Dedifferentiated amniotic fluid mesenchymal stem cell (primary cell): ENCODE data around the gene GPATCH2.
"Not testable (repeated sequence)": the region's sequence is repeated elsewhere in the genome, so short reads cannot be mapped to it uniquely, and the experiment has no call there.

Experiments used
- DNase-seq: peaks from one replicate; pipeline ENCODE4 v3.0.0-alpha.2; 2016; ENCODE audit errors: extremely low spot score

GPATCH2 gene

DNA sequence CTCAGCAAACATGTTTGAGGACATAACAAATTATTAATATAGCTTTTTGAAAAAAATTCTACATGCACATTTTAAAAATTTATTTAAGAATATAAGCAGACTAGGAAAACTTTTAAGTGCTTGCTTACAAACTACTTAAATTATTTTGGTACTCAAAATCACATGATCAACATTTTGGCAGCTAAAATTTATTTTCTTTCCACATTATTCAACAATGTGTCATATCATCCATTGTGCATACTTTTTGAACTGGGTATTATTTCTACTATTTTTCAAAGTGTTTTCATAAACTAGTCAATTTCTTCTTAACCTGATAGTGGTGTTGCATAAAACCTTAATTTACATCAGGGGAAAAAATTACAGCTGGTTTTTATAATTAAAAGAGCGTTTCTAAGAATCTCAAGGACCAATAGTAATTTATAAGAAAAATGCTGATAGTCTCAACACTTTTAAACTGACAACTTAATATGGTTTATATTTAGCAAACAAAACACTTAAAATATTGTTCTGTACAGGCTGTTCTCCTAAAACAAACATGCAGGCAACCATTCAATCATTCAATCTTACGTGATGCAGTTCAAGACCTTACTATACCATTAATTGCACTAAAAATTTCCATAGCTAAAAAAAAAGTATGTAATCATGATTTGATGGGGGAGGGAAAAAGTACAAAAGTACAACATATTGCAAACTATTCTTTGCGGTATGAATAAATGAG, 105.0 kb downstream of the GPATCH2 start:
- DNase-seq = peak; percentile 75

DNA sequence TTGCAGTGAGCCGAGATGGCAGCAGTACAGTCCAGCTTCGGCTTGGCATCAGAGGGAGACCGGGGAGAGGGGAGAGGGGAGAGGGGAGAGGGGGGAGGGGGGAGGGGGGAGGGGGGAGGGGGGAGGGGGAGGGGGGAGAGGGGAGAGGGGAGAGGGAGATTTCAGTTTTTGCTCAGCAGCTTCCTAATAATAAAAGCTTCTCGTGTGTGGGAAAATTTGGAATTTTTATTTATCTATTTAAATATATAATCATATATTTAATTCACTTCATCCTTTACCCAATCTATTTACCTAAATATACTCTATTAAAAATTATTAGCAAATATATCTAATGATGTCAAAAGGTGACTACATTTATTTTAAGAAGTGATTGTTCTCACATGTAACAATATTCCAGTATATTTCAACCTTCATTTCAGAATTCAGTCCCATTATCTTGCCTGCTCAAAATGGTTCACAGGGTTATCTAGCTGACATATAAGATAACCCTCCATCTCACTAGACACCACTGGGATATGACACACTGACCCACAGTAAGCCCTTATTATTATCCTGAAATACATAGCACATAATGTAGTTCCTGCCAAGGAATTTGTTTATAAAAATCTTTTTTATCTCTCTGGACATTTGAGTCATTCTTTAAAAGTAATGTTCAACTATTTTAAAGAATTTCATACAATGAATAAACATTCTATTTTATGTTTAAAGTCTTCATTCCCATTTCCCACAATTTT, 105.9 kb downstream of the GPATCH2 start:
- peak; percentile 30 for DNase-seq

DNA sequence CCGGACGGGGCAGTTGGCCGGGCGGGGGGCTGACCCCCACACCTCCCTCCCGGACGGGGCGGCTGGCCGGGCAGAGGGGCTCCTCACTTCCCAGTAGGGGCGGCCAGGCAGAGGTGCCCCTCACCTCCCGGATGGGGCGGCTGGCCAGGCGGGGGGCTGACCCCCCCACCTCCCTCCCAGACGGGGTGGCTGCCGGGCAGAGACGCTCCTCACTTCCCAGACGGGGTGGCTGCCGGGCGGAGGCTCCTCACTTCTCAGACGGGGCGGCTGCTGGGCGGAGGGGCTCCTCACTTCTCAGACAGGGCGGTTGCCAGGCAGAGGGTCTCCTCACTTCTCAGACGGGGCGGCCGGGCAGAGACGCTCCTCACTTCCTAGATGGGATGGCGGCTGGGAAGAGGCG, 107.0 kb downstream of the GPATCH2 start:
- not testable (repeated sequence) for DNase-seq

DNA sequence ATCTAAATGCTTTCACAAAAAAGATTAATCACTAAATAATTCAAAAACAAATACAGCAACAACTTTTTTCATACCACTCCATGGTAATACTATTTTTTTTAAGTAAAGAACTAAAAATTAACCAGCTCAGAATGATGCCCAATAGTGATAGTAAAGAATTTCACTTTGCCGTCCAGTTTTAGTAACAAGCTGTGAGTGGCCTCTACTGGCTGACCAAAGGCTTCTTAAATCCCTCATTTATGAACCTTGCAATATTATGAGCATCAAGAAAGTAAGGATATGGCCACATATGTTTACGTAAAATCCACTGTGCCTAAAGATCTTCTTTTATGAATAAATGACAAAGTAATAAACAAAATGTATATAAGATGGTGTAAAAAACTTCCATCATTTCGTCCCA, 108.6 kb downstream of the GPATCH2 start:
- DNase-seq = no peak

DNA sequence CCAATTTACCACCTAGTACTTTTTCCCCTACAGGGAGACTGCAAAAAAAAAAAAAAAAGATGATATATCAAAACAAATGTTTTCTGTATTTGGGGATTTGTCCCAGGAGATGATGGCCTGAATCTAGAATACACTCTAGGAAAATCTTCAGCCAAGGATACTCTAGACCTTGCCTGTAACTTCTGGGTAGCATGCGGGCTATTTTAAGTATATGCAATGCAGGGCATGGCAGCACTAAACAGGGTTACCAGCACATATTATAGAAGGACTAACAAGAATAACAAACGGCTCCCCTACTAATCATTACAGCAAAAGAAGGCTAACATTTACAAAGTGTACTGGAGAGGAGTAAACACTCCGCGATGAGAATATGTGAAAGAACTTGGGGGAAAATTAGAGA, 109.6 kb downstream of the GPATCH2 start:
- DNase-seq = no peak

DNA sequence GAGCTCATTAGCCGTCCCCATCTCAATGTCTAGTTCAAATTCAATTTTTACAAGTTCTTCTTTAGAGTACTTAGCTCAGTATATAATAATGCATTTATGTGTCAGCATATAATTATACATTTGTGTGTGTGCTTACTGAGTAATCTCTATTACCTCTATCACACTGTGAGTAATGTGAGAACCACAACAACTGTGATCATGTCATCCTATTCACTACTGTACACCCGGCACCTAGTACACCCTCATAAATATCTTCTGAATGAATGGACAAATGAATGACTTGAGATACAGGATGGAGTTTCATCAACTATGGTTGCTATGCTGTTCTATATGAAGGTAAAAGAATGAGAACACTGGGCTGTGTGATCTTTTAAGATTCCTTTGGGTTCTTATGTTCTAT, 124.0 kb downstream of the GPATCH2 start:
- no peak for DNase-seq

DNA sequence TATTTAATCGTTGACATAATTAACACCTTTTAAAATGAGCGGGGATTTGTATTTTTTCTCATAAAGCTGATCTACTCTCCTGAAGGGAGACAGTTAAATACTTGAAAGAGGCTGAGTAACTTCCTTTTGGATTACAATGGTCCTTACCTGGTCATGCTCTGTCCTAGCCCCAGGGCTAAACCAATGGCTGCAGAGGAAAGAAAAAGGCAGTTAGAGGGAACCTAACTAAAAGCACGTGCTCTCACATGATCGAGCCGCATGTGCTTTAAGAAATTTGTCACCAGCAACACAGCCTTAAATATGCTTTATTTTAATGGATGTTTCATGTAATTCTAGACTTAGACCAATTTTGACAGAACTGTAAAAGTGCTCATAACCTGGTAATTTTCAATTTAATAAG, 132.7 kb downstream of the GPATCH2 start:
- DNase-seq = no peak

DNA sequence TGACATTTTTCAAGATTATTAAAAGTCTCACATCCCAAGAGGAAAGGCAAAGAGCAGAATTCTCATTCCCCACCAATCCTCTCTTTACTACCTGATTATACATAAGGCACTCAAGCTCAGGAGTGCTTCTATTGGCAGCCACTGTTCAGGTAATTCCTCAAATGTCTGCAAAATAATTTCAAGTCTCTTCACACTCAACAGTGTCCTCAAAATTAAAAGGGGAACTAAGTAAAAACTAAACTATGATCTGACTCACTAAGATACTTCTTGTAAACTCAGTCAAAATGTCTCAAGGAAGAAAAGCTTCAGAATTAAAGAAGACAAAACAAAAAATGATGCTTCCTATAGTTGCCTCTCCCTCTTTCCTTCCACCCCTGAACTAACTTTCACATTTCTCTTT, 135.6 kb downstream of the GPATCH2 start:
- no peak for DNase-seq

DNA sequence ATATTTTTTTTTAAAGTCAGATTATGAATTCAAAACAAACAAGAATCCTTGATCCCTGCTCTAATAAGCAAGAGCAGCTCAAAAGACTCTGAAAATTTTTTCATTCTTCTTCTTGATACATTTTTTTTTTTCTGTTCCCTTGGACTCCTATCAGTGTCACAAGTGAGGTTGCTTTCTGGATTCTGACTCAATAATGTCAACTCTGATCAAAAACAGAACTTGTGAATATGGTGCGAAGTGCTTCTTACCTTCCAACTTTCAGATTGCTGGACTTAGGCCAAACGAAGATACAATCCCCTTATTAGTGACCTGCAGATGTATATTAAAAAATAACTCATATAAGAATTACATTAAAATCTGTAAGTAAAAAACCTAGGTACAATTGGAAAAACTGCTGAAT, 136.1 kb downstream of the GPATCH2 start:
- no peak for DNase-seq

DNA sequence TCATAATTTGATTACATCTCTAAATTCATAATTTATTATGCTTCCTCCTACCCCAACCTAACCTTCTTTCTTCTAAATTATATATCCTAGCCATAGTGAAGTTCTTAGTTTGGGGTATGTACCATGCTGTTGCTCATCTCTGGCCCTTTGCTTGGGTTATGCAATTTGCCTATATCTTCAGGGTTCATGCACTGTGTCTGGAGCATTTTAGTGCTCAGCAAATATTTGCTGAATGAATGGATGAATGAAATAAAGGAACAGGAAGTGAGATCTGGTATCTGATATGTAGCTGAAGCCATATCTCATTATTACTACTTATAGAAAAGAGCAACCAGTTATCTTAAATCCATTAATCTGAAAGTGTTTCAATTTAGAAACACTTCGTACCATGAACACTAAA, 137.6 kb downstream of the GPATCH2 start:
- no peak for DNase-seq

DNA sequence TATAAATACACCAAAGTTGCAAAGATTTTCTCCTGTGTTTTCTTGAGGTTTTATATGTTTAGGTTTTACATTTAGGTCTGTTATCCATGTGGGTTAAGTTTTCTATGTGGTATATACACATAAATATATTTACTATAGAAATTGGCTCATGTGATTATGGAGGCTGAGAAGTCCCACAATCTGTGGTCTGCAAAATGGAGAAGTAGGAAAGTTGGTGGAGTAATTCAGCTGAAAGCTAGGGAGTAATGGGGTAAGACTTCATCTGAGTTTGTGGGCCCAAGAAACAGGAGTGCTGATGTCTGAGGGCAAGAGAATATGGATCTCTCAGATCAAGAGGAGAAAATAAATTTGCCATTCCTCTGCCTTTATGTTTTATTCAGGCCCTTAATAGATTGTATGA, 146.0 kb downstream of the GPATCH2 start:
- no peak for DNase-seq

DNA sequence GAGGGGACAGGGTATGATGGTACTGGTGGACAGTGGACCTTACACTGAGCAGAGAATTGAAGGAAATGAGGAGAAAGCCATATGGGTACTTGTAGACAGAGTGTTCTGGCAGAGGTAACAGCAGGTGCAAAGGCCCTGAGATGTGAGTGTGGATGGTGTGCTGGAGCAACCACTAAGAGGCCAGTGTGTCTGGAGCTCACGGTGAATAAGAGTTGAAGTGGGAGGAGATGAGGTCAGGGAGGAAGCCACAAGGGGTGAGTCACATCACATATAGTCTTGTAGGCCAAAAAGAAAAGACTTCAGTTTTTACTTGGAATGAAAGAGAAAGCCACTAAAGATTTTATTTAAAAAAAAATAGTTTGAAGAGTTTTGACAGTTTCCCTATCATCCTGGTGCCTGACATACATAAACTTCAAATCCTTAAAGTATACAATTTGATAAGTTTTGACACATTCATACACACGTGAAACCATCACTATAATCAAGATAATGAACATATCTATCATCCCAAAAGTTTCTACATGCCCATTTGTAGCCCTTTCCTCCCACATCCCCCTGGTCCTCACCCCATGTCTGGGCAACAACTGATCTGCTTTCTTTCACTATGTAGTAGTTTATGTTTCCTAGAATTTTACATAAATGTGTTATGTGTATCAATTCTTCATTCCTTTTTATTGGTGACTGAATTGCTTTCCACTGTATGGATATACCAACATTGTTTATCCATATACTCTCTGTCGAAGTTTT, 148.4 kb downstream of the GPATCH2 start:
- peak; percentile 35 for DNase-seq

DNA sequence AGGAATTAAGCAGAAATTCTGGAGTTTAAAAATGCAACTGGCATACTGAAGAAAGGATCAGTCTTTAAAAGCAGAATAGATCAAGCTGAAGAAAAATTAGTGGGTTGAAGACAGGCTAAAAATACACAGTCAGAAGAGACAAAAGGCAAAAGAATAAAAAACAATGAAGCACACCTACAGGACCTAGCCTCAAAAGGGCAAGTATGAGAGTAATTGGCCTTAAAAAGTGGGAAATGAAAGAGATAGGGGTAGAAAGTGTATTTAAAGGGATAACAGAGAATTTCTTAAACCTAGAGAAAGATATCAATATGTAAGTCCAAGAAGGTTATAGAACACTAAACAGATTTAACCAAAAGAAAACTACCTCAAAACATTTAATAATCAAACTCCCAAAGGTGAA, 152.4 kb downstream of the GPATCH2 start:
- no peak for DNase-seq

DNA sequence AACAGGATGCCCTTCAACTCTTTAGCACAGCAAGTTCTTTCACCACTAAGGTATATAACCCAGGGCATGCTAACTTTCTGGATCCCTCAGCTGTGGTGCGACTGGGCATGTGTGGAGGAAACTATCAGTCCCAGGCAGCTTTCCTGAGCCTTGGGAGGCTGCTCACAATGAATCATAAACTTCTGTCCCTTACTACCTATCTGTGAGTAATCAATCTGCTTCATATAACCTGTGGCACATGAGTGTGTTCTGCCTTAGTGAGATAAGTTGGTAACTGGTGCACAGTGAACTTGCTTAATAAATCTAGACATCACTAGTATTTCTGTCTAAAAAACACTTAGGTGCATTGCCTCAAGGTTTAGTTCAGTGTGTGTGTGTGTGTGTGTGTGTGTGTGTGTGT, 158.0 kb downstream of the GPATCH2 start:
- DNase-seq = no peak

DNA sequence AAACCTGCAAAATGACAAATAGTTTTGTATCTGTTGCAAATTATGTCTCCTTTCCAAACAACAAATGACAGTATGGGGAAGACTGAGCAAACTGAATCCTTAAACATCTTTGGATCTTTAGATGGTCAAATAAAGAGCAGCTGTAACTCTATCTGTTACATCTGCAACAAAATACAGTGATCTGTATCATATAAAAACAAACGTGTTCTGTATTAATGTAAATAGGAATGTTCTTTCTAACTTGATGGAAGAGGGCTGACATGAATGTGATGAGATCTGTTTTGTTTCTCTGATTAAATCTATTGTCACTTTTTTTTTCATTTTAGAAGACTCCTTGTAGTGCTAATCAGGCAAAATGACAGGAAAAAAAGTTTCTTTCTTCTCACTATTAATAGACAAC, 159.5 kb downstream of the GPATCH2 start:
- no peak for DNase-seq

DNA sequence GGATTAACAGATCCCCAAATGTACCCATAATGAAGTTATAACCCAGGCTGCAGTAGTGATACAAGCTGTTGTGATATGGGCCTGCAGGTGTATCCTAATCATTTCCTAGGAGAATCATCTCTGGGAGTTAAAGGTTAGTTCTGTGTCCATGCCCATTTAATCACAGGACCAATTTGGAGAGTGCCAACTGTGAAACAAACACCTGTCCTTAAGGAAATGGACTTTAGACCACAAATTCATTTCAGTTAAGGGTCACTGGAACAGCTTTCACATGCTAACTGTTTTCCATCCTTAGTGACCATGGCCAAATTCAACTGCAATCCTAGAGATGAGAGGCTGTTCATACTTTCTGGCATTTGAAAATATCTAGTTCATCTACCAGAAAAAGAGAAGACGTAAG, 160.9 kb downstream of the GPATCH2 start:
- DNase-seq = no peak

DNA sequence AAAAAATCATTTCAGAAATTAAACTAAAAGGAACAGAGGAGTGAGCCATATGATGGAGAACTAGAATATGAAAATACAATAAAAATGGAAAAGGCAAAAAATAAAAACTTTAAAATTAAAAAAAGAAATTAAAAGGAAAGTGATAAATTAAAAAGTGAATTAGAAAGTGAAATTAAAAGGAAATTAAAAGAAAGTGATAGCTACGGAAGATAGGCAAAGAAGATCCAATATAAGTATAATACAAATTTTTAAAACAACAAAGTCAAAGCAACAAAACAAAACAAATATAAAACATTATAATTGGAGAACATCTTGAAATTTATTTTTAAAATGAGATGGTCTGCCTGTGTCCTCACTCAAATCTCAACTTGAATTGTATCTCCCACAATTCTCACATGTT, 165.8 kb downstream of the GPATCH2 start:
- DNase-seq = no peak

DNA sequence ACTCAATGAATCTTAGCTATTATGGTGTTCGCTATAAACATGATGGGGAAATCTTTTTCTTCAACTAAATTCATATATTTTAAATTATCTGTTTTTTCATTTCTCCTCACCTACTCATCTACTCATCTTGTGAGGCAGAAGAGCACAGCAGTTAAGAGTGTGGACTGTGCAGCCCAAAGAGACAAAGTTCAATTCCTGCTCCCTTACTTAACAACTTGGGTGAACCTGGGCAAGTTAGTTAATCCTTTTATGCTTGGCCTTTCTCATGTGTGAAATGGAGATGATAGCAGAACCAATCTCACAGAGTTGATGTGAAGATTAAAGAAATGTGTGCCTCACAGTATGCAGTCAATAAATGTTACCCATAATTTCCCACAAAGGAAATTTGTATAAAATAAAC, 168.2 kb downstream of the GPATCH2 start:
- no peak for DNase-seq

DNA sequence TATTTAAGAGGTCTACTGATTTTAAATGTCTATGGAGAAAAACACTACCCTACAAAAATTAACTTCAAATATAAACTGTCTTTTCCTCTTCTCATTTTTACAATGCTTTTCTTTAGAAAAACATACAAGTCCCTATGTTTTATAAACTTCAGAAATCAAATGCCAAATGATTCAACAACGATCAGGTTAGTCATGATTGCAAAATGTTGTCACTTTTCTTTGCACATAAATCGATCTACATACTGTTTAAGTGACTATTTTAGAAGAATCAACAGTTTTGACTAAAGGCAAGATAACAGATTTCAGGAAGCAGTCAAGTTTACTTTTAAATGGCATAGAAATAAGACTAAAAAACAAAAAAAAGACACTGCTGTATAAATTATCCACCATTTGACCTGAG, 168.7 kb downstream of the GPATCH2 start:
- no peak for DNase-seq

DNA sequence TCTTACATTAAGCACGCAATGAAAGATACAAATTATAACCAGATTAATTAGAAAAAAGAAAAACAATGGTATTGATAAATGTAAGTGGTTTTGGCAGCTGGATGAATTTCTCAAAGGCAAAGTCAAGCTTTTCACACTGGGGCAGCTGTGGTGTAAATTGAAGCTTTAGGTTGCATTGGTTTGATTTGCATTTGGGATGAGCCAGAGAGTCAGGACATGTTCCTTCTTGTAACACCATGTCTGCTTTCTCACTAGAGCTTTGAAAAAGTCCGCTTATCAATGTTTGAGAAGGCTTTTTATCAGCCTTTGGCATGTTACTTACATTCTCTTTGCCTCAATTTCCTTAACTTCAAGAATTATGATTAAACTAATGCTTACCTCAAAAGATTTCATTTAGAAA, 173.9 kb downstream of the GPATCH2 start:
- DNase-seq = no peak

DNA sequence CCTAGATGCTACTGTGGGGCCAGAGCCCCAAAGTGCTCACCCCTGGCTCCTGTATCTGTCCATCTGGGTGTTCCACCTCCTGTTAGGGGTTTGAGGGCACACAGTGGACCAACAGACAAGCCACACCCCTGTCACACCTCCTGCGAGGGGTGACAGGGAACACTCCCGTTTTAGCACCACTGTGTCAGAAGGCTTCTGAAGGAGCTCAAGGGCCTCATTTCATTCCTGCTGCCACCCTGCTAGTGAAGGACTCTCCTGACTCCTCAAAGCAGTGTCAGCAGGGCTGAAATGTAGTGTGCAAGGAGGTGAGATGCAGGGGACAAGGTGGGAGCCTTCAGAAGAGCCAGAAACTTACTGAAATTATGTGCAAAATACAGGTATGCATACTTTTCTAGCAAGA, 174.6 kb downstream of the GPATCH2 start:
- DNase-seq = no peak

DNA sequence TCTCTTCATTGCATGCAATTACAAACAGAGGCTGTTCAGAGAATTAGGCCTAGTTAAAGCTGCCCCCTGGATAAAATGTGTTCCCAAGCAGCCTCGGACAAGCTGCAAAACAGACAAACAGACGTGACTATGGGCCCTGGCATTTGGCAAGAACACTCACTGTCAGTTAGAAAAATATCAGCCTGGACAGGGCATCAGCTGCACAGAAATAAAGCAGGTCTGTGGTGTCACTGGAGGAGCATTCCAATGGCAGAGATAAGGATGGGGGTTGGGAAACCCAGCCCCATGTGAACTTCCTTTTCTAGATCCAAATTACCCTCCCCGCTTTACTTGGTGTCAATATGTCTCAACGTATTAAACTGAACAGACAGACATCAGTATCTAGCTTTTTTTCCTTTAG, 177.1 kb downstream of the GPATCH2 start:
- no peak for DNase-seq

DNA sequence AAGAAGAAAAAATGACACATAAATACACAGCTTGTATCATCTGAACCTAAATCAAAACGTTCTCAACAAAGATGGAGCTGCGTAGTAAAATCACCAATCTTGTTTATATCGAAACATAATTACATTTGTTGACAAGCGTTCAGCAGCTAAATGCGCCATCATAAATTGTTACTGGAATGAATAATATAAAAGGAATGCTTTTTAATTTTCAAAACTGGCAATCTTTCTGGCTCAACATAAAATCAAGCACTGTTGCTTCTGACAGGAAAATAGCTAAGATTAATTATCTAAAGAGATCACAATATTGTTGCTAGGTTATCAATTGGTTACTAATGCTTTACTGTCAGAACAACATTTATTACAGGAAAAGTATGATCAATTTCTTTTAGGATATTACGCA, 181.5 kb downstream of the GPATCH2 start:
- DNase-seq = no peak
